WTC11 (cell line): ENCODE data around the gene PRR14L. TPM values are rescaled to one million over a fixed set of nuclear protein-coding genes. Genes with fewer than 3 reads are reported as not detected.

Experiments used
- ATAC-seq: fragments of 200-7000 bp; cut with Tn5 transposase; 2 replicates; pipeline ENCODE4 v1.10.0; 2021; ENCODE audit warnings: mild to moderate bottlenecking, moderate library complexity
- CTCF ChIA-PET: fragments of 300-600 bp; sonication (Branson Sonifier 250); formaldehyde crosslinking; loops from one replicate; lab custom pipeline; 2021; ENCODE audit warnings: antibody characterized with exemption; lab: Charles Lee
- POLR2A ChIA-PET: fragments of 350-600 bp; sonication (Branson Sonifier 250); formaldehyde crosslinking; loops from one replicate; lab custom pipeline; 2021; ENCODE audit warnings: antibody characterized with exemption; lab: Charles Lee
- DNase-seq: peaks from one replicate; pipeline ENCODE4 v3.0.0; 2021; ENCODE audit warnings: low spot score
- H3K27ac Mint-ChIP-seq: 2 replicates; pipeline ENCODE4 v1.8.0; 2021; ENCODE audit warnings: mixed read lengths
- H3K27me3 Mint-ChIP-seq: 2 replicates; pipeline ENCODE4 v1.8.0; 2021; ENCODE audit warnings: low read depth, mild to moderate bottlenecking, moderate library complexity, mixed read lengths
- H3K36me3 Mint-ChIP-seq: 2 replicates; pipeline ENCODE4 v1.8.0; 2021; ENCODE audit warnings: mixed read lengths
- H3K4me1 Mint-ChIP-seq: 2 replicates; pipeline ENCODE4 v1.8.0; 2022; ENCODE audit warnings: mixed read lengths
- H3K4me3 Mint-ChIP-seq: 2 replicates; pipeline ENCODE4 v1.8.0; 2021; ENCODE audit warnings: mild to moderate bottlenecking, moderate library complexity, mixed read lengths
- H3K9me3 Mint-ChIP-seq: 2 replicates; pipeline ENCODE4 v1.8.0; 2021; ENCODE audit warnings: mixed read lengths
- EMX1 ChIP-seq: fragments of 250-450 bp; sonication (Bioruptor Pico); IDR thresholded peaks from 2 replicates; pipeline ENCODE4 v1.8.0; 2021; ENCODE audit warnings: mild to moderate bottlenecking
- ESRRA ChIP-seq: sonication (generic); formaldehyde crosslinking; IDR thresholded peaks from 2 replicates; pipeline ENCODE4 v1.8.1; 2022; ENCODE audit warnings: mild to moderate bottlenecking, missing genetic modification reagents, borderline replicate concordance
- GTF2I ChIP-seq: fragments of 250-450 bp; sonication (Bioruptor Pico); conservative IDR thresholded peaks from 2 replicates; pipeline ENCODE4 v1.4.0; 2021; ENCODE audit warnings: mild to moderate bottlenecking
- IRF2 ChIP-seq: sonication (generic); formaldehyde crosslinking; IDR thresholded peaks from 2 replicates; pipeline ENCODE4 v1.8.0; 2022; ENCODE audit warnings: low read depth, missing genetic modification reagents, borderline replicate concordance
- MYBL2 ChIP-seq: sonication (generic); formaldehyde crosslinking; IDR thresholded peaks from 2 replicates; pipeline ENCODE4 v1.8.1; 2023; ENCODE audit warnings: mild to moderate bottlenecking, moderate library complexity, missing genetic modification reagents
- NFE2L1 ChIP-seq: sonication (generic); formaldehyde crosslinking; IDR thresholded peaks from 2 replicates; pipeline ENCODE4 v1.8.1; 2023; ENCODE audit warnings: missing genetic modification reagents
- NFYB ChIP-seq: sonication (generic); formaldehyde crosslinking; conservative IDR thresholded peaks from 2 replicates; pipeline ENCODE4 v1.8.0; 2022; ENCODE audit warnings: low read depth, missing genetic modification reagents
- NR1H2 ChIP-seq: sonication (generic); formaldehyde crosslinking; IDR thresholded peaks from 2 replicates; pipeline ENCODE4 v1.9.0; 2021; ENCODE audit warnings: mild to moderate bottlenecking, moderate library complexity, missing genetic modification reagents
- SMAD4 ChIP-seq: sonication (generic); formaldehyde crosslinking; IDR thresholded peaks from 2 replicates; pipeline ENCODE4 v1.8.0; 2022; ENCODE audit warnings: mild to moderate bottlenecking, missing genetic modification reagents
- ZNF671 ChIP-seq: fragments of 250-450 bp; sonication (Bioruptor Pico); IDR thresholded peaks from 2 replicates; pipeline ENCODE4 v1.8.0; 2021; ENCODE audit warnings: mild to moderate bottlenecking
- total RNA-seq: library from RNA; stranded (reverse); gene quantifications from 3 replicates; pipeline ENCODE4 v1.2.3, GENCODE V29; 2021
- TF ChIP-seq, protein P1 (sequence below): sonication (generic); formaldehyde crosslinking; IDR thresholded peaks from 2 replicates; pipeline ENCODE4 v1.8.1; 2023; ENCODE audit warnings: mild to moderate bottlenecking, missing genetic modification reagents
- TF ChIP-seq, protein P2 (sequence below): sonication (generic); formaldehyde crosslinking; conservative IDR thresholded peaks from 2 replicates; pipeline ENCODE4 v1.8.1; 2023; ENCODE audit warnings: mild to moderate bottlenecking, low read depth, missing genetic modification reagents, moderate library complexity
- TF ChIP-seq, protein P3 (sequence below): fragments of 250-450 bp; sonication (Bioruptor Pico); IDR thresholded peaks from 2 replicates; pipeline ENCODE4 v1.9.0; 2021; ENCODE audit warnings: mild to moderate bottlenecking
- TF ChIP-seq, protein P4 (sequence below): sonication (generic); formaldehyde crosslinking; IDR thresholded peaks from 2 replicates; pipeline ENCODE4 v1.8.1; 2022; ENCODE audit warnings: low read depth, mild to moderate bottlenecking, moderate library complexity, missing genetic modification reagents, borderline replicate concordance

PRR14L gene
- total RNA-seq, 1 experiment from 2014 or later: 90.1 TPM

DNA sequence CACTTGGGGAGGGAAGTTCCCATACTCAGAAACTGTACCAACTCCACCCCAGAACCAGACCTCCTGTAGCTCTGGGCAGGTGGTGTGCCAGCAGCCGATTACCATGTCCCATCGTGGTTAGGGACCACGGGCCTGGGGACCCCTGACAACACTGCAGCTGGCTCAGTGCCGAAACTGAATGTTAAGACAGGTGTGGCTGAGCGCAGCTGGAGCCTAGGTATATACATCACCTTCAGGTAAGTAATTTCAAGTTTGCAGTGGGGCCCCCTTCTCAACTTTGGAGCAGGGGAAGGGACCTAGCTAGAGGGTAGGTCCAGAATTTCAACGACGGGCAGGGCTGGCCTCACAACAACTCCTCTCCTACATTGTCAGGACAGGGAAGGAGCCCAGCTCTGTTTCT is 67.2 kb downstream of the PRR14L start:
- TF ChIP-seq EMX1 (CRISPR knock-in tag) (no peak), MYBL2 (CRISPR knock-in tag) (no peak), NFE2L1 (CRISPR knock-in tag) (no peak), ZNF671 (CRISPR knock-in tag) (no peak), ESRRA (no peak), NFYB (CRISPR knock-in tag) (no peak), NR1H2 (CRISPR knock-in tag) (no peak), GTF2I (CRISPR knock-in tag) (no peak)
- TF ChIP-seq, protein P1, sequence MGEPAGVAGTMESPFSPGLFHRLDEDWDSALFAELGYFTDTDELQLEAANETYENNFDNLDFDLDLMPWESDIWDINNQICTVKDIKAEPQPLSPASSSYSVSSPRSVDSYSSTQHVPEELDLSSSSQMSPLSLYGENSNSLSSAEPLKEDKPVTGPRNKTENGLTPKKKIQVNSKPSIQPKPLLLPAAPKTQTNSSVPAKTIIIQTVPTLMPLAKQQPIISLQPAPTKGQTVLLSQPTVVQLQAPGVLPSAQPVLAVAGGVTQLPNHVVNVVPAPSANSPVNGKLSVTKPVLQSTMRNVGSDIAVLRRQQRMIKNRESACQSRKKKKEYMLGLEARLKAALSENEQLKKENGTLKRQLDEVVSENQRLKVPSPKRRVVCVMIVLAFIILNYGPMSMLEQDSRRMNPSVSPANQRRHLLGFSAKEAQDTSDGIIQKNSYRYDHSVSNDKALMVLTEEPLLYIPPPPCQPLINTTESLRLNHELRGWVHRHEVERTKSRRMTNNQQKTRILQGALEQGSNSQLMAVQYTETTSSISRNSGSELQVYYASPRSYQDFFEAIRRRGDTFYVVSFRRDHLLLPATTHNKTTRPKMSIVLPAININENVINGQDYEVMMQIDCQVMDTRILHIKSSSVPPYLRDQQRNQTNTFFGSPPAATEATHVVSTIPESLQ: no peak
- TF ChIP-seq, protein P2, sequence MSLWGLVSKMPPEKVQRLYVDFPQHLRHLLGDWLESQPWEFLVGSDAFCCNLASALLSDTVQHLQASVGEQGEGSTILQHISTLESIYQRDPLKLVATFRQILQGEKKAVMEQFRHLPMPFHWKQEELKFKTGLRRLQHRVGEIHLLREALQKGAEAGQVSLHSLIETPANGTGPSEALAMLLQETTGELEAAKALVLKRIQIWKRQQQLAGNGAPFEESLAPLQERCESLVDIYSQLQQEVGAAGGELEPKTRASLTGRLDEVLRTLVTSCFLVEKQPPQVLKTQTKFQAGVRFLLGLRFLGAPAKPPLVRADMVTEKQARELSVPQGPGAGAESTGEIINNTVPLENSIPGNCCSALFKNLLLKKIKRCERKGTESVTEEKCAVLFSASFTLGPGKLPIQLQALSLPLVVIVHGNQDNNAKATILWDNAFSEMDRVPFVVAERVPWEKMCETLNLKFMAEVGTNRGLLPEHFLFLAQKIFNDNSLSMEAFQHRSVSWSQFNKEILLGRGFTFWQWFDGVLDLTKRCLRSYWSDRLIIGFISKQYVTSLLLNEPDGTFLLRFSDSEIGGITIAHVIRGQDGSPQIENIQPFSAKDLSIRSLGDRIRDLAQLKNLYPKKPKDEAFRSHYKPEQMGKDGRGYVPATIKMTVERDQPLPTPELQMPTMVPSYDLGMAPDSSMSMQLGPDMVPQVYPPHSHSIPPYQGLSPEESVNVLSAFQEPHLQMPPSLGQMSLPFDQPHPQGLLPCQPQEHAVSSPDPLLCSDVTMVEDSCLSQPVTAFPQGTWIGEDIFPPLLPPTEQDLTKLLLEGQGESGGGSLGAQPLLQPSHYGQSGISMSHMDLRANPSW (CRISPR knock-in tag): no peak
- TF ChIP-seq, protein P3, sequence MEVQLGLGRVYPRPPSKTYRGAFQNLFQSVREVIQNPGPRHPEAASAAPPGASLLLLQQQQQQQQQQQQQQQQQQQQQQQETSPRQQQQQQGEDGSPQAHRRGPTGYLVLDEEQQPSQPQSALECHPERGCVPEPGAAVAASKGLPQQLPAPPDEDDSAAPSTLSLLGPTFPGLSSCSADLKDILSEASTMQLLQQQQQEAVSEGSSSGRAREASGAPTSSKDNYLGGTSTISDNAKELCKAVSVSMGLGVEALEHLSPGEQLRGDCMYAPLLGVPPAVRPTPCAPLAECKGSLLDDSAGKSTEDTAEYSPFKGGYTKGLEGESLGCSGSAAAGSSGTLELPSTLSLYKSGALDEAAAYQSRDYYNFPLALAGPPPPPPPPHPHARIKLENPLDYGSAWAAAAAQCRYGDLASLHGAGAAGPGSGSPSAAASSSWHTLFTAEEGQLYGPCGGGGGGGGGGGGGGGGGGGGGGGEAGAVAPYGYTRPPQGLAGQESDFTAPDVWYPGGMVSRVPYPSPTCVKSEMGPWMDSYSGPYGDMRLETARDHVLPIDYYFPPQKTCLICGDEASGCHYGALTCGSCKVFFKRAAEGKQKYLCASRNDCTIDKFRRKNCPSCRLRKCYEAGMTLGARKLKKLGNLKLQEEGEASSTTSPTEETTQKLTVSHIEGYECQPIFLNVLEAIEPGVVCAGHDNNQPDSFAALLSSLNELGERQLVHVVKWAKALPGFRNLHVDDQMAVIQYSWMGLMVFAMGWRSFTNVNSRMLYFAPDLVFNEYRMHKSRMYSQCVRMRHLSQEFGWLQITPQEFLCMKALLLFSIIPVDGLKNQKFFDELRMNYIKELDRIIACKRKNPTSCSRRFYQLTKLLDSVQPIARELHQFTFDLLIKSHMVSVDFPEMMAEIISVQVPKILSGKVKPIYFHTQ (CRISPR knock-in tag): no peak
- Mint-ChIP-seq H3K27me3 (no peaks in the 10 kb centered on the region), H3K4me3 (no peak overlapping the region), H3K27ac (0 out of 2 replicates have a peak overlapping the region, but pooled peaks have one; percentile 21), H3K36me3 (peaks cover 29% of the 10 kb centered on the region), H3K4me1 (no peaks in the 10 kb centered on the region; the same call in 1 of the 2 replicates), H3K9me3 (no peaks in the 10 kb centered on the region)
- ATAC-seq (no peak), DNase-seq (no peak)
- ChIA-PET POLR2A (no interaction called here), CTCF (interaction anchor here (1.9 to 2.8 kb wide), 2 partner anchors 17 to 287 kb away, joined by 5 to 15 read pairs; no protein-coding TSS in a partner anchor)

DNA sequence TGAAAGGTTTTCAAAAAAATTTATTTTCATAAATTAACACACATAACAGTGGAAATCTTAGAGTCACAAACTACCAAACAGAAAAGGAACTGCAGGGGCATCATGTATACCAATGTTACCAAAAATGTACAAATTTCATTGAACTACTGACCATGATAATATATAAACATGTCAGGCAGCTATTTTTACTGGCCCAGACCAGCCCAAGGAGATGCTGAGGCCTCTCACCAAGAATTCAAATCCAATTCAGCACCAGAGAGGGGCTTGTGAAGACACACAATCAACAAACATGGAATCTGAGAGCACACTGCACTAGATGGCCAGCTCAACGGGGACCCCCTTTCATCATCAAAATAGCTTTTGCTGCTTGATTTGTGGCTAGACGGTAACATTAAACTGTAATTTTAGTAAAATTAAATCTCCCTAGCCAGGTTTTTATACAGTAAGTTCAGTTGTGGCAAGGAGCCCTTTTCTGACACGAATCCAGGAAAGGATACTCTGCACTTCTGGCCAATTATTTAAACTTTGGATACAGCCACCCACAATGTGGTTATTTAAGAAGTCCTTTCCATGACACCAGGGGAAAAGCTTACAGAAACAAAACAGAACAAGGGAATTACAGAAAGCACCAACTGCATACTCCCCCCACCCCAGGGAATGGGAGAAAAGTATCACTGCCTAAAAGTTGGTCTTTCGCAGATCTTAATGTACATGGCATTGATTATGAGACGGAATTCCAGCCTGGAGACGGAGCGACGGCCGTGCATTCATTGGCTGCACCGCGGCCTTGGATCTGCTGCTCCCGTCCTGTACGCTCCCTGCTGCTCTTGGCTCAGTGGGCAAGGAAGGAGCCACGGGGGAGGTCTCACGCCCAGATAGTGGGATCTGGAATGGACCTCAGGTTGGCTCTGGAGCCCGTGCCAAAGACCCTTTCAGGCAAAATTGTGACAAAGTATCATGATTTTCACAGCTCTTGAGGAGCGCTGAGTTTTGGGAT is 68.3 kb downstream of the PRR14L start:
- H3K27me3 Mint-ChIP-seq: peaks cover 2% of the 10 kb centered on the region; the same call in 1 of the 2 replicates
- no peaks in the 10 kb centered on the region; the same call in 1 of the 2 replicates for H3K4me1 Mint-ChIP-seq
- no peak overlapping the region for H3K27ac Mint-ChIP-seq
- peaks cover 24% of the 10 kb centered on the region for H3K36me3 Mint-ChIP-seq
- ChIA-PET CTCF (interaction anchor here (0.6 to 2.8 kb wide), 3 partner anchors 16 to 288 kb away, joined by 4 to 15 read pairs (median 5); no protein-coding TSS in a partner anchor), POLR2A (no interaction called here)
- H3K9me3 Mint-ChIP-seq: no peaks in the 10 kb centered on the region
- DNase-seq: no peak
- TF ChIP-seq IRF2 (CRISPR knock-in tag) (no peak), SMAD4 (CRISPR knock-in tag) (no peak), ESRRA (no peak)
- TF ChIP-seq, protein P1: no peak
- TF ChIP-seq, protein P4, sequence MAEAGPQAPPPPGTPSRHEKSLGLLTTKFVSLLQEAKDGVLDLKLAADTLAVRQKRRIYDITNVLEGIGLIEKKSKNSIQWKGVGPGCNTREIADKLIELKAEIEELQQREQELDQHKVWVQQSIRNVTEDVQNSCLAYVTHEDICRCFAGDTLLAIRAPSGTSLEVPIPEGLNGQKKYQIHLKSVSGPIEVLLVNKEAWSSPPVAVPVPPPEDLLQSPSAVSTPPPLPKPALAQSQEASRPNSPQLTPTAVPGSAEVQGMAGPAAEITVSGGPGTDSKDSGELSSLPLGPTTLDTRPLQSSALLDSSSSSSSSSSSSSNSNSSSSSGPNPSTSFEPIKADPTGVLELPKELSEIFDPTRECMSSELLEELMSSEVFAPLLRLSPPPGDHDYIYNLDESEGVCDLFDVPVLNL (CRISPR knock-in tag): no peak
- no peak for ATAC-seq
- H3K4me3 Mint-ChIP-seq: no peak overlapping the region
